Measurements from ENCODE around the gene CLEC9A.

GRCh38 chr12:10070380-10070779 lies 39.9 kb downstream of the CLEC9A start:
- TF ChIP-seq POLR2A (IDR thresholded peaks at IDR 0.05): no peak
- TF ChIP-seq, protein P1, sequence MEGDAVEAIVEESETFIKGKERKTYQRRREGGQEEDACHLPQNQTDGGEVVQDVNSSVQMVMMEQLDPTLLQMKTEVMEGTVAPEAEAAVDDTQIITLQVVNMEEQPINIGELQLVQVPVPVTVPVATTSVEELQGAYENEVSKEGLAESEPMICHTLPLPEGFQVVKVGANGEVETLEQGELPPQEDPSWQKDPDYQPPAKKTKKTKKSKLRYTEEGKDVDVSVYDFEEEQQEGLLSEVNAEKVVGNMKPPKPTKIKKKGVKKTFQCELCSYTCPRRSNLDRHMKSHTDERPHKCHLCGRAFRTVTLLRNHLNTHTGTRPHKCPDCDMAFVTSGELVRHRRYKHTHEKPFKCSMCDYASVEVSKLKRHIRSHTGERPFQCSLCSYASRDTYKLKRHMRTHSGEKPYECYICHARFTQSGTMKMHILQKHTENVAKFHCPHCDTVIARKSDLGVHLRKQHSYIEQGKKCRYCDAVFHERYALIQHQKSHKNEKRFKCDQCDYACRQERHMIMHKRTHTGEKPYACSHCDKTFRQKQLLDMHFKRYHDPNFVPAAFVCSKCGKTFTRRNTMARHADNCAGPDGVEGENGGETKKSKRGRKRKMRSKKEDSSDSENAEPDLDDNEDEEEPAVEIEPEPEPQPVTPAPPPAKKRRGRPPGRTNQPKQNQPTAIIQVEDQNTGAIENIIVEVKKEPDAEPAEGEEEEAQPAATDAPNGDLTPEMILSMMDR (IDR thresholded peaks at IDR 0.05): no peak

Data from heart left ventricle (tissue), 13 donors.